Adrenal gland (tissue), 5 donors: Measurements from ENCODE around the gene PRKN.

Experiments used
- POLR2A ChIP-seq, 2 donors: fragments of 450-650 bp; IDR thresholded peaks; one replicate each; pipeline ENCODE4 v1.6.1; 2017; ENCODE audit warnings: antibody characterized with exemption in 2 of 2, mild to moderate bottlenecking in 2 of 2, moderate library complexity in 1 of 2
- TF ChIP-seq, protein P1 (sequence below), 6 experiments: fragments of 450-650 bp in 4 of 6; fragments of 200-600 bp in 2 of 6; sonication (generic) in 1 of 6; IDR thresholded peaks; 1 replicate in 5 of 6; 2 replicates in 1 of 6; pipeline versions ENCODE4 v1.5.1 to v1.8.0; 2016 to 2021; ENCODE audit warnings: antibody characterized with exemption in 6 of 6, mild to moderate bottlenecking in 2 of 6, moderate library complexity in 1 of 6
- donor health status: DM: no; HTN: no; CAD: no.

DNA sequence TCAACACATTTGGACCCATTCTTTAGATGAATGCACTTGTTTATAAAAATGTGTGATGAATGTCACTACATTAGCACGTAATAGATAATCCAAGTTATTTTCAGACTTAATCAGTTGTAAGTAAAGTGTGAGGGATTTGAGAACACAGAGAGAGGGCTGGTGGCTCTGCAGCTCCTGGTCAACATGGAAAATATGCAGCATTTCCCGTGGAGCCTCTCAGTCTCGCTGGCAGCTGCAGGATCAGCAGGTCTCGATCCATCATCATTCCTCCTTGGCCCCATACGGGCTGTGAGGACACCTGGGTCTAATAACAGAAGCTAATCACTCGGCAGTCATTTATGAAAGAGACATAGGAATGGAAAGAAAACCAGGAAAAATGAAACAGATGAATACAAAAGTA, 390.2 kb downstream of the PRKN start:
- no peak for TF ChIP-seq POLR2A (IDR thresholded peaks at IDR 0.05)
- TF ChIP-seq, protein P1, sequence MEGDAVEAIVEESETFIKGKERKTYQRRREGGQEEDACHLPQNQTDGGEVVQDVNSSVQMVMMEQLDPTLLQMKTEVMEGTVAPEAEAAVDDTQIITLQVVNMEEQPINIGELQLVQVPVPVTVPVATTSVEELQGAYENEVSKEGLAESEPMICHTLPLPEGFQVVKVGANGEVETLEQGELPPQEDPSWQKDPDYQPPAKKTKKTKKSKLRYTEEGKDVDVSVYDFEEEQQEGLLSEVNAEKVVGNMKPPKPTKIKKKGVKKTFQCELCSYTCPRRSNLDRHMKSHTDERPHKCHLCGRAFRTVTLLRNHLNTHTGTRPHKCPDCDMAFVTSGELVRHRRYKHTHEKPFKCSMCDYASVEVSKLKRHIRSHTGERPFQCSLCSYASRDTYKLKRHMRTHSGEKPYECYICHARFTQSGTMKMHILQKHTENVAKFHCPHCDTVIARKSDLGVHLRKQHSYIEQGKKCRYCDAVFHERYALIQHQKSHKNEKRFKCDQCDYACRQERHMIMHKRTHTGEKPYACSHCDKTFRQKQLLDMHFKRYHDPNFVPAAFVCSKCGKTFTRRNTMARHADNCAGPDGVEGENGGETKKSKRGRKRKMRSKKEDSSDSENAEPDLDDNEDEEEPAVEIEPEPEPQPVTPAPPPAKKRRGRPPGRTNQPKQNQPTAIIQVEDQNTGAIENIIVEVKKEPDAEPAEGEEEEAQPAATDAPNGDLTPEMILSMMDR (IDR thresholded peaks at IDR 0.05), result no peak
